PC-3 (cell line): ENCODE results near the gene IFT122.

Experiments used
- EZH2 ChIP-seq: fragments of 300-600 bp; sonication (generic); IDR thresholded peaks from one replicate; pipeline ENCODE4 v1.6.1; 2017; ENCODE audit warnings: antibody characterized with exemption, mild to moderate bottlenecking, low read length; ENCODE audit not compliant: unreplicated experiment
- TF ChIP-seq, protein P1 (sequence below): fragments of 300-600 bp; sonication (generic); conservative IDR thresholded peaks from 2 replicates; pipeline ENCODE4 v1.5.1; 2017; ENCODE audit warnings: antibody characterized with exemption, low read depth, mild to moderate bottlenecking, low read length

DNA sequence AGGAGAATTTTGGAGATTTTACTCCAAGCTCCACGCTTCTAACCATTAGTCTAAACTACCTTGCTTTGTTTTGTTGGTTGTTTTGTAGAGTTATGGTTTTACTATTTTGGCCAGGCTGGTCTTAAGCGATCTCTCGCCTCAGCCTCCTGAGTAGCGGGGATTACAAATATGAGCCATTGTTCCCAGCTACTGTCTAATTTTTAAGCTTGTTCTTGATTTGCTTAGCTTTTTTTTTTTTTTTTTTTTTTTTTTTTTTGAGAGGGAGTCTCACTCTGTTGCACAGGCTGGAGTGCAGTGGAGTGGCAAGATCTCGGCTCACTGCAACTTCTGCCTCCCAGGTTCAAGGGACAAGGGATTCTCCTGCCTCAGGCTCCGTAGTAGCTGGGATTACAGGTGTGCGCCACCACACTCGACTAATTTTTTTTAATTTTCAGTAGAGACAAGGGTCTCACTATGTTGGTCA is 40.1 kb upstream of the IFT122 start:
- TF ChIP-seq, protein P1, sequence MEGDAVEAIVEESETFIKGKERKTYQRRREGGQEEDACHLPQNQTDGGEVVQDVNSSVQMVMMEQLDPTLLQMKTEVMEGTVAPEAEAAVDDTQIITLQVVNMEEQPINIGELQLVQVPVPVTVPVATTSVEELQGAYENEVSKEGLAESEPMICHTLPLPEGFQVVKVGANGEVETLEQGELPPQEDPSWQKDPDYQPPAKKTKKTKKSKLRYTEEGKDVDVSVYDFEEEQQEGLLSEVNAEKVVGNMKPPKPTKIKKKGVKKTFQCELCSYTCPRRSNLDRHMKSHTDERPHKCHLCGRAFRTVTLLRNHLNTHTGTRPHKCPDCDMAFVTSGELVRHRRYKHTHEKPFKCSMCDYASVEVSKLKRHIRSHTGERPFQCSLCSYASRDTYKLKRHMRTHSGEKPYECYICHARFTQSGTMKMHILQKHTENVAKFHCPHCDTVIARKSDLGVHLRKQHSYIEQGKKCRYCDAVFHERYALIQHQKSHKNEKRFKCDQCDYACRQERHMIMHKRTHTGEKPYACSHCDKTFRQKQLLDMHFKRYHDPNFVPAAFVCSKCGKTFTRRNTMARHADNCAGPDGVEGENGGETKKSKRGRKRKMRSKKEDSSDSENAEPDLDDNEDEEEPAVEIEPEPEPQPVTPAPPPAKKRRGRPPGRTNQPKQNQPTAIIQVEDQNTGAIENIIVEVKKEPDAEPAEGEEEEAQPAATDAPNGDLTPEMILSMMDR, result no peak
- no peak for TF ChIP-seq EZH2
